ENCODE results near the gene RBM44.
"Not testable (repeated sequence)": the region's sequence is repeated elsewhere in the genome, so short reads cannot be mapped to it uniquely, and the experiment has no call there.

The RBM44 gene

GRCh38 chr2:237774811-237775553 is 23.6 kb upstream of the RBM44 start:
- peak; percentile 14 for DNase-seq (ENCODE audit: low read depth)

DNA sequence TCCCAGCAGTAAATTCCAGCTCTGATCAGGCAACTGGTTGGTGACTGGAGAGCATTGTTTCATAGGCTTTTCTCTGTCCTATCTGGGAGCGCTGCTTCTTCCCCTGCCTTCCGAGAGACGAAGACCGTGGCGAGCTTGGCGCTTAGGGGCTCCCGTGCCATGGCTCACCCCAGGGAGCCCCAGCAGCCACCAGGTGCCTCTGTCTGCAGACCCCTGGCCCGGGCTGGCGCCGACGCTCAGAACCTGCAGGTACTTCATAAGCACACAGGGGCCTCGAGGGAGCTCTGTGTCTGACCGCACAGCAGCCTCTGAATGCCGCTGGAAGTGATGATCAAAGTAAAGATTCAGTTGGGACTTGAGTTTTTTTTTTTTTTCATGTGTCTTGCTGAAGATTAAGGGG is 19.1 kb upstream of the RBM44 start:
- no peak for DNase-seq (ENCODE audit: low read depth)

DNA sequence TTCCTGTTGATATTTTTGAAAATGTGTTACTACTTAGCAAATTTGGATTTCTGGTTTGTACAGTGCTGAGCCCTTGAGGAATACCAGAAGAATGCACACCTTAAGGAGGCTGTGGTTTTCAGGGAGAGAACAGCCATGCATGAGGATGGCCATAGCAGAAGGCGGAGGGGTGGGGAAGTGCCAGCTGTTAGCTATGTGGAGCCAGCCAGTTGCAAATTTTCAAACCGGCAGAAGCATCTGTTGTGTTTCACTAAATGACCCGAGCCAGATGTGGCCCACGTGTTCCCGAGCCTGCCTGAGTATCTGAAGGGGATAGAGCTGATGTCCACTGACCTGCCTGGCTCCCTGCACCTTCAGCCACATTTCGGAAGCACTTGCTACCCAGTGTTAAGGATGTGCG is 16.4 kb upstream of the RBM44 start:
- DNase-seq (ENCODE audit: low read depth) = no peak

GRCh38 chr2:237783678-237784077 is 14.9 kb upstream of the RBM44 start:
- not testable (repeated sequence) for DNase-seq (ENCODE audit: low read depth)

- DNase-seq (ENCODE audit: low read depth) = no peak
These were observed 11.6 kb upstream of the RBM44 start for GRCh38 chr2:237786936-237787335.

GRCh38 chr2:237790353-237790752 is 8.2 kb upstream of the RBM44 start:
- DNase-seq (ENCODE audit: low read depth) = peak; percentile 35

- DNase-seq (ENCODE audit: low read depth) = no peak
These were observed 6.4 kb upstream of the RBM44 start for GRCh38 chr2:237791977-237792727.

DNA sequence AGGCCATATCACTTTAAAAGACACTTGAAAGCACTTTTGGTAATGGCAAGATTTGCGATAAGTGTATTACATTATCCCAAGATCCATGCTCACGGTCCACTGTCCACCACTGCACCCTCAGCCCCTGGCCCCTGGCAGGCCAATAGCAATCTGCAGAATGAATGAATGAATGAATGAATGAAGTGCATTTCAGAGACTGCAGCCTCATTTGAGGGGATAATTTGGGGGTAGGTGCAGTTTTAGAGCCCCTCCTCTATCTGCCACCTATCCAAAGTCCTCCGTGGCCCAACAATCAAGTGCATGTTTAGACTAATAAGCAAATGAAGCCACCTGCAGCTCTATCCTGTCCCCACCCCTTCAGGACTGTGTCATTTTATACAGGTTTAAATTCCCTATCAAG is 1.3 kb upstream of the RBM44 start:
- no peak for DNase-seq (ENCODE audit: low read depth)

- no peak for DNase-seq (ENCODE audit: low read depth)
These were observed 465 bp downstream of the RBM44 start for GRCh38 chr2:237799060-237799428.

GRCh38 chr2:237801466-237801865 is 2.9 kb downstream of the RBM44 start:
- DNase-seq (ENCODE audit: low read depth) = no peak

- no peak for DNase-seq (ENCODE audit: low read depth)
These were observed 7.8 kb downstream of the RBM44 start for GRCh38 chr2:237806334-237806733.

DNA sequence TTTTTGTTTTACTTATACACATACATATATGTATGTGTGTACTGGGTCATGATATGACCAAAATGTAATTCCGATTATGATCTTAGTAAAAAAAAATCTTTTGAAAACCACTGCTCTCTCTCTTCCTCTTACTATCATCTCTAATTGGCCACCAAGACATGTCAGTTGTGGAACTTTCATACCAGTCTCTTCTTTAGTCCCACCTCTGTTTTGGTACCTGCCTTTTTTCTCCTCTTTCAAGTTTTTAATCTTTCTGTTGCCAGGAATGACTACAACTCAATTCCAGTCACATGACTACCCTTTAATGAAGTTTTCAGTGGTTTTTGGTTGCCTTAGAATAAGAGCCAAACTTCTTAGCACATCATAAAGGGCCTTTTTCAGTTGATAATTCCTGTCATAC is 17.1 kb downstream of the RBM44 start:
- no peak for DNase-seq (ENCODE audit: low read depth)

- DNase-seq (ENCODE audit: low read depth) = no peak
These were observed 18.0 kb downstream of the RBM44 start for GRCh38 chr2:237816531-237816930.

- DNase-seq (ENCODE audit: low read depth) = peak; percentile 88
These were observed 19.5 kb downstream of the RBM44 start for GRCh38 chr2:237818066-237818473.

DNA sequence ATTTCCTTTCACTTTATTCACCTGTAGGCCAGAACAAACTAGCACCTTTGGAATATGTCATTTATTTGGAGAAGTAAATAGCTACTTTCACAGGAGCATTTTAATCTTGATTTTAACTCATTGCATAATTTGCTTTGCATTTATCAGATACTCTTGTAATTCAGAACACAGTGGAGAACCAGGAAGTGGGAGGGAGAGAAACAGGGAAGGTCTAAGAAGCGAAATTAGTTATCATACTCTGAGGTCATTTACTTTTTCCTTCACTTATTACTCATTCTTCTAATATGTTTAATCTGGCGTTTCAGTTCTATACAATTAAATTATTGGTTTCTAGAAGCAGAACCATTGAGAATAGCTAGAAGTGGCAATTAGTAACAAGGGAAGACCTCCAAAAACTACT is 20.7 kb downstream of the RBM44 start:
- no peak for DNase-seq (ENCODE audit: low read depth)

- no peak for DNase-seq (ENCODE audit: low read depth)
These were observed 21.8 kb downstream of the RBM44 start for GRCh38 chr2:237820421-237820820.

GRCh38 chr2:237823544-237823943 is 25.0 kb downstream of the RBM44 start:
- DNase-seq (ENCODE audit: low read depth) = no peak

DNA sequence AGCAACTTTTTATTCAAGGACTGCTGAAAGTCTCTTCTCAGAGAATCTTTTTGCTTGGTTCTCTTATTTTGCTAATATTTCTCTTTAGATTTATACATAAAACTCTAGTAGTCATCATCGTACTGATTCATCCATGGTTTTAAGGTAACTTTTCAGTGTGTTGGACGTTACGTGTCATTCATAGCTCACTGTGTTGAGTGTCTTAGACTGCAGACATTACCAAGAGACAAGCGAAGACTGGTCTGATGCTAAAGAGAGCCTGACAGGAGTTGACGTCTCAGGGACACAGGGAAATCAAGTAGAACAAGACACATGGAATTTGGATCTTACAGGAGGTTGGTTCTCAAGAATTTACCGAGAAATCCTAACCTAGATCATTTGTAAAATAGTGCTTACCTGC is 25.5 kb downstream of the RBM44 start:
- no peak for DNase-seq (ENCODE audit: low read depth)

GRCh38 chr2:237827421-237827987 is 28.9 kb downstream of the RBM44 start:
- DNase-seq (ENCODE audit: low read depth) = no peak

- DNase-seq (ENCODE audit: low read depth) = no peak
These were observed 31.9 kb downstream of the RBM44 start for GRCh38 chr2:237830522-237830921.

- DNase-seq (ENCODE audit: low read depth) = no peak
These were observed 35.0 kb downstream of the RBM44 start for GRCh38 chr2:237833546-237833945.

DNA sequence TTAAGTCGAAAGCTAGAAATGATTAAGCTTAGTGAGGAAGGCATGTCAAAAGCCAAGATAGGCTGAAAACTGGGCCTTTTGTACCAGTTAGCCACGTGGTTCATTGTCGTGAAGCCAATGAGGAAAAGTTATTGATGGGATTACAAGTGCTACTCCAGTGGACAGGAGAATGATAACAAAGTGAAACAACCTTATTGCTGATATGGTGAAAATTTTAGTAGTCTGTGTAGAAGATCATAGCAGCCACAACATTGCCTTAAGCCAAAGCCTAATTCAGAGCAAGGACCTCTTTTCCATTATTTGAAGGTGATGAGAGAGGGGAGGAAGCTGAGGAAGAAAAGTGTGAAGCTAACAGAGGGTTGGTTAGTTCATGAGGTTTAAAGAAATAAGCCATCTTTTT is 36.8 kb downstream of the RBM44 start:
- no peak for DNase-seq (ENCODE audit: low read depth)

DNA sequence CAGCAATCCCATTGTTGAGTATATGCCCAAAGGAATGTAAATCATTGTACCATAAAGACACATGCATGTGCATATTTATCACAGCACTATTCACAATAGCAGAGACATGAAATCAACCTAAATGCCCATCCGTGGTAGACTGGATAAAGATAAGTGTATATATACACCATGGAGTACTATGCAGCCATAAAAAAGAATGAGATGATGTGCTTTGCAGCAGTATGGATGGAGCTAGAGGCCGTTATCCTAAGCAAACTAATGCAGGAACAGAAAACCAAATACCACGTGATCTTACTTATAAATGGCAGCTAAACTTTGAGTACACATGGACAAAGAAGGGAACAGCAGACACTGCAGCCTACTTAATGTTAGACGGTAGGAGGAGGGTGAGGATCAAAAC is 42.5 kb downstream of the RBM44 start:
- no peak for DNase-seq (ENCODE audit: low read depth)
